ENCODE results near the gene HMCN2. TPM values are rescaled to one million over a fixed set of nuclear protein-coding genes. Genes with fewer than 3 reads are reported as not detected.

HMCN2 gene
- total and polyA plus RNA-seq, 2 donors (not counting 1 experiment from before 2014, with no cell fraction given), result 0.01 TPM; not detected in 1

DNA sequence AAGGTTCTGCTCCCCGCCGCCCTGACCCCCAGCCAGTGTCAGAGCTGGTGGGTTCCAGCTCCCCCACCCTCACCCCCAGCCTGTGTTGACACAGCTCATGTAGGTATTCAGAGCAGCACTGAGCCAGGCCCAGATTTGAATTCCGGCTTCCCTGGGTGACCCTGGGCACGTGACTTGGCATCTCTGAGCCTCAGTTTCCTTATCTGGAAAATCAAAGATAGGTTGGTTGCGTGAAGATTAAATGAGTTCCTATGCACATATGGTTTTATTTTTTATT is 42.0 kb downstream of the HMCN2 start:
- no peak for ATAC-seq (ENCODE audit: low read depth)
- H3K9me3 Mint-ChIP-seq (ENCODE audit: insufficient read depth), result no peaks in the 10 kb centered on the region
- H3K9me3 ChIP-seq (ENCODE audit: control extremely low read depth in 1 of 3, control insufficient read depth in 2 of 3, insufficient read depth in 1 of 3, low read length in 2 of 3), result peaks cover 0 to 6% (median 0%) of the 10 kb centered on the region in 3 donors

DNA sequence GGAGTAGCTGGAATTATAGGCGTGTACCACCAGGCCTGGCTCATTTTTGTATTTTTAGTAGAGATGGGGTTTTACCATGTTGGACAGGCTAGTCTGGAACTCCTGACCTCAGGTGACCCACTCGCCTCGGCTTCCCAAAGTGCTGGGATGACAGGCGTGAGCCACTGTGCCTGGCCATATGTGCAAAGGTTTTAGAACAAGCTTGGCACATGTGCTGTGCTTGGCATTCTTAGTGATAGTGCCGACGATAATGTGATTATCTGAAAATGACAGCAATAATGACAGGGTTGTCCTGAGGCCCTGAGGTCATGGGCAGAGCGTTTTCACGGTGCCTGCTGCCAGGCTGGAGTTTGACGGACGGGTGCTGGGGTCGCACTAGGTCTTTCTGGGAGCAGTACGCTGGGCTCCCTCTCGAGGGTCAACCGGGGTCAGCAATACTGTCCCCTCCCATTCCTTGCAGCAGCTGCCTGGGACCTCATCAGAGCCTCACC is 42.6 kb downstream of the HMCN2 start:
- Histone ChIP-seq H3K4me1 (ENCODE audit: control insufficient read depth in 2 of 2, insufficient read depth in 2 of 2, low read length in 2 of 2) (no peaks in the 10 kb centered on the region), H3K27me3 (replicated peaks in 1 of 4; ENCODE audit: control extremely low read depth in 1 of 4, control insufficient read depth in 3 of 4, insufficient read depth in 4 of 4, low read length in 3 of 4) (no peaks in the 10 kb centered on the region), H3K36me3 (replicated peaks in 1 of 2; ENCODE audit: control extremely low read depth in 1 of 2, control insufficient read depth in 1 of 2, extremely low read depth in 1 of 2, insufficient read depth in 2 of 2, low read length in 1 of 2) (no peaks in the 10 kb centered on the region), H3K4me2 (replicated peaks; ENCODE audit: low read depth, low read length, poor library complexity, severe bottlenecking) (no peak overlapping the region), H3K9me3 (ENCODE audit: control extremely low read depth in 1 of 3, control insufficient read depth in 2 of 3, insufficient read depth in 1 of 3, low read length in 2 of 3) (peaks cover 0 to 6% (median 0%) of the 10 kb centered on the region in 3 donors), H3K79me2 (ENCODE audit: control insufficient read depth, insufficient read depth, low read length) (no peaks in the 10 kb centered on the region), H3K9ac (ENCODE audit: low read length) (no peak overlapping the region), H3K4me3 (ENCODE audit: control extremely low read depth in 1 of 5, extremely low read depth in 1 of 5, insufficient read depth in 1 of 5, low read depth in 2 of 5, low read length in 4 of 5) (no peak overlapping the region), H4K20me1 (ENCODE audit: control insufficient read depth, insufficient read depth, low read length, poor library complexity, severe bottlenecking) (no peaks in the 10 kb centered on the region), H3K27ac (ENCODE audit: low read length in 2 of 2) (no peak overlapping the region), H2AFZ (ENCODE audit: insufficient read depth, low read depth, low read length, poor library complexity, severe bottlenecking) (no peak overlapping the region)
- intact Hi-C loops (cut with micrococcal nuclease), result no loop called here
- WGBS (ENCODE audit: insufficient coverage), result 91% methylated on average over 13 of the region's 14 CpGs
- Mint-ChIP-seq H3K9me3 (ENCODE audit: insufficient read depth) (no peaks in the 10 kb centered on the region), H3K27me3 (peaks cover 4% of the 10 kb centered on the region), H3K4me3 (no peak overlapping the region), H3K27ac (no peak overlapping the region), H3K4me1 (no peaks in the 10 kb centered on the region)
- ChIA-PET POLR2A (interaction anchor here (0.6 kb wide), 1 partner anchor 62 kb away, joined by 9 read pairs; no protein-coding TSS in a partner anchor), CTCF (no interaction called here)
- ATAC-seq (ENCODE audit: low read depth), result no peak
- TF ChIP-seq, protein P1, sequence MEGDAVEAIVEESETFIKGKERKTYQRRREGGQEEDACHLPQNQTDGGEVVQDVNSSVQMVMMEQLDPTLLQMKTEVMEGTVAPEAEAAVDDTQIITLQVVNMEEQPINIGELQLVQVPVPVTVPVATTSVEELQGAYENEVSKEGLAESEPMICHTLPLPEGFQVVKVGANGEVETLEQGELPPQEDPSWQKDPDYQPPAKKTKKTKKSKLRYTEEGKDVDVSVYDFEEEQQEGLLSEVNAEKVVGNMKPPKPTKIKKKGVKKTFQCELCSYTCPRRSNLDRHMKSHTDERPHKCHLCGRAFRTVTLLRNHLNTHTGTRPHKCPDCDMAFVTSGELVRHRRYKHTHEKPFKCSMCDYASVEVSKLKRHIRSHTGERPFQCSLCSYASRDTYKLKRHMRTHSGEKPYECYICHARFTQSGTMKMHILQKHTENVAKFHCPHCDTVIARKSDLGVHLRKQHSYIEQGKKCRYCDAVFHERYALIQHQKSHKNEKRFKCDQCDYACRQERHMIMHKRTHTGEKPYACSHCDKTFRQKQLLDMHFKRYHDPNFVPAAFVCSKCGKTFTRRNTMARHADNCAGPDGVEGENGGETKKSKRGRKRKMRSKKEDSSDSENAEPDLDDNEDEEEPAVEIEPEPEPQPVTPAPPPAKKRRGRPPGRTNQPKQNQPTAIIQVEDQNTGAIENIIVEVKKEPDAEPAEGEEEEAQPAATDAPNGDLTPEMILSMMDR (IDR thresholded peaks at IDR 0.05), result no peak
- no peak for TF ChIP-seq EZH2 (IDR thresholded peaks at IDR 0.05; ENCODE audit: borderline replicate concordance, insufficient read depth, low read depth, low read length, poor library complexity, severe bottlenecking)
- no peak for DNase-seq

More for the DNA sequence above, 42.0 kb downstream of the HMCN2 start:
- DNase-seq, result no peak
- TF ChIP-seq EZH2 (IDR thresholded peaks at IDR 0.05; ENCODE audit: borderline replicate concordance, insufficient read depth, low read depth, low read length, poor library complexity, severe bottlenecking), result no peak
- TF ChIP-seq, protein P1 (IDR thresholded peaks at IDR 0.05), result no peak
- H3K9ac ChIP-seq (ENCODE audit: low read length), result no peak overlapping the region
- no peak overlapping the region for H3K4me2 ChIP-seq (replicated peaks; ENCODE audit: low read depth, low read length, poor library complexity, severe bottlenecking)
- no peaks in the 10 kb centered on the region for H3K4me1 Mint-ChIP-seq
- intact Hi-C loops (cut with micrococcal nuclease), result no loop called here
- no peaks in the 10 kb centered on the region for H3K79me2 ChIP-seq (ENCODE audit: control insufficient read depth, insufficient read depth, low read length)
- H3K27me3 ChIP-seq (replicated peaks in 1 of 4; ENCODE audit: control extremely low read depth in 1 of 4, control insufficient read depth in 3 of 4, insufficient read depth in 4 of 4, low read length in 3 of 4), result no peaks in the 10 kb centered on the region
- H3K27me3 Mint-ChIP-seq, result peaks cover 4% of the 10 kb centered on the region
- no peak overlapping the region for H3K4me3 Mint-ChIP-seq
- H3K36me3 ChIP-seq (replicated peaks in 1 of 2; ENCODE audit: control extremely low read depth in 1 of 2, control insufficient read depth in 1 of 2, extremely low read depth in 1 of 2, insufficient read depth in 2 of 2, low read length in 1 of 2), result no peaks in the 10 kb centered on the region
- H4K20me1 ChIP-seq (ENCODE audit: control insufficient read depth, insufficient read depth, low read length, poor library complexity, severe bottlenecking), result no peaks in the 10 kb centered on the region
- 100% methylated on average over 1 of the region's 5 CpGs for WGBS (ENCODE audit: insufficient coverage)
- ChIA-PET POLR2A (interaction anchor here (0.6 kb wide), 1 partner anchor 62 kb away, joined by 9 read pairs; no protein-coding TSS in a partner anchor), CTCF (no interaction called here)
- H3K4me1 ChIP-seq (ENCODE audit: control insufficient read depth in 2 of 2, insufficient read depth in 2 of 2, low read length in 2 of 2), result no peaks in the 10 kb centered on the region
- H3K27ac ChIP-seq (ENCODE audit: low read length in 2 of 2), result no peak overlapping the region
- H3K4me3 ChIP-seq (ENCODE audit: control extremely low read depth in 1 of 5, extremely low read depth in 1 of 5, insufficient read depth in 1 of 5, low read depth in 2 of 5, low read length in 4 of 5), result no peak overlapping the region
- no peak overlapping the region for H2AFZ ChIP-seq (ENCODE audit: insufficient read depth, low read depth, low read length, poor library complexity, severe bottlenecking)
- no peak overlapping the region for H3K27ac Mint-ChIP-seq
